OCI-LY1 (cell line): ENCODE data around the gene UROC1.

Source experiments
- H2AFZ ChIP-seq: fragments of 200-600 bp; sonication (generic), shearing (Covaris generic); 2 replicates; pipeline ENCODE4 v1.6.0; 2014; ENCODE audit warnings: antibody characterized with exemption, mild to moderate bottlenecking, low read length
- H3F3A ChIP-seq: fragments of 200-600 bp; sonication (generic), shearing (Covaris generic); 2 replicates; pipeline ENCODE4 v1.6.0; 2014; ENCODE audit warnings: mild to moderate bottlenecking, antibody characterized with exemption, low read length, moderate library complexity; ENCODE audit not compliant: insufficient read depth
- H3K27ac ChIP-seq: fragments of 200-600 bp; sonication (generic); 2 replicates; pipeline ENCODE4 v1.5.1; 2014; ENCODE audit warnings: low read length, mixed run types, mild to moderate bottlenecking, low read depth; ENCODE audit not compliant: poor library complexity, severe bottlenecking
- H3K27me3 ChIP-seq: fragments of 200-600 bp; sonication (generic); 2 replicates; pipeline ENCODE4 v1.6.0; 2014; ENCODE audit warnings: antibody characterized with exemption, mild to moderate bottlenecking, low read length, moderate library complexity; ENCODE audit not compliant: insufficient read depth
- H3K36me3 ChIP-seq: fragments of 200-600 bp; sonication (generic); 2 replicates; pipeline ENCODE4 v1.6.1; 2014; ENCODE audit warnings: mild to moderate bottlenecking, antibody characterized with exemption, low read length, moderate library complexity, mixed read lengths; ENCODE audit not compliant: insufficient read depth
- H3K4me1 ChIP-seq: fragments of 200-600 bp; sonication (generic); 2 replicates; pipeline ENCODE4 v1.5.1; 2014; ENCODE audit warnings: mild to moderate bottlenecking, low read length, moderate library complexity; ENCODE audit not compliant: insufficient read depth, severe bottlenecking
- H3K4me2 ChIP-seq: fragments of 200-600 bp; sonication (generic), shearing (Covaris generic); 2 replicates; pipeline ENCODE4 v1.6.1; 2014; ENCODE audit warnings: low read length
- H3K4me3 ChIP-seq: fragments of 200-600 bp; sonication (generic); 2 replicates; pipeline ENCODE4 v1.5.1; 2014; ENCODE audit warnings: low read length, low read depth, mild to moderate bottlenecking, mixed read lengths; ENCODE audit not compliant: poor library complexity, severe bottlenecking
- H3K79me2 ChIP-seq: fragments of 200-600 bp; shearing (Covaris generic); 2 replicates; pipeline ENCODE4 v1.6.1; 2016; ENCODE audit warnings: mixed run types, low read length, mixed read lengths; ENCODE audit not compliant: insufficient read depth
- H3K9ac ChIP-seq: fragments of 200-600 bp; sonication (generic), shearing (Covaris generic); 2 replicates; pipeline ENCODE4 v1.6.1; 2014; ENCODE audit warnings: mild to moderate bottlenecking, low read length, mixed read lengths
- H3K9me2 ChIP-seq: fragments of 200-600 bp; sonication (generic), shearing (Covaris generic); 2 replicates; pipeline ENCODE4 v1.6.1; 2014; ENCODE audit warnings: low read depth, mild to moderate bottlenecking, low read length, mixed read lengths
- H3K9me3 ChIP-seq: fragments of 200-600 bp; shearing (Covaris generic); 2 replicates; pipeline ENCODE4 v1.6.1; 2014; ENCODE audit warnings: low read length, mixed read lengths
- H4K20me1 ChIP-seq: fragments of 200-600 bp; sonication (generic), shearing (Covaris generic); 2 replicates; pipeline ENCODE4 v1.6.0; 2016; ENCODE audit warnings: mild to moderate bottlenecking, low read length; ENCODE audit not compliant: insufficient read depth
- EZH2 ChIP-seq: fragments of 200-600 bp; sonication (generic), shearing (Covaris generic); IDR thresholded peaks from 2 replicates; pipeline ENCODE4 v1.8.0; 2017; ENCODE audit warnings: borderline replicate concordance, mixed run types, mild to moderate bottlenecking, antibody characterized with exemption, low read length, moderate library complexity, mixed read lengths
- TF ChIP-seq, protein P1 (sequence below): fragments of 200-600 bp; sonication (generic), shearing (Covaris generic); IDR thresholded peaks from 2 replicates; pipeline ENCODE4 v1.5.1; 2017; ENCODE audit warnings: mild to moderate bottlenecking, antibody characterized with exemption, low read length, moderate library complexity, mixed read lengths

The UROC1 gene

GRCh38 chr3:126493051-126493450, 24.5 kb downstream of the UROC1 start:
- Histone ChIP-seq H3K9ac (no peak overlapping the region), H4K20me1 (no peaks in the 10 kb centered on the region), H3F3A (no peaks in the 10 kb centered on the region), H3K9me3 (no peaks in the 10 kb centered on the region), H3K27me3 (no peaks in the 10 kb centered on the region; the same call in 1 of the 2 replicates), H3K4me1 (no peaks in the 10 kb centered on the region), H3K4me3 (no peak overlapping the region), H2AFZ (no peak overlapping the region), H3K36me3 (no peaks in the 10 kb centered on the region), H3K9me2 (no peaks in the 10 kb centered on the region), H3K27ac (no peak overlapping the region), H3K4me2 (no peak overlapping the region), H3K79me2 (no peaks in the 10 kb centered on the region)
- no peak for TF ChIP-seq EZH2
- TF ChIP-seq, protein P1, sequence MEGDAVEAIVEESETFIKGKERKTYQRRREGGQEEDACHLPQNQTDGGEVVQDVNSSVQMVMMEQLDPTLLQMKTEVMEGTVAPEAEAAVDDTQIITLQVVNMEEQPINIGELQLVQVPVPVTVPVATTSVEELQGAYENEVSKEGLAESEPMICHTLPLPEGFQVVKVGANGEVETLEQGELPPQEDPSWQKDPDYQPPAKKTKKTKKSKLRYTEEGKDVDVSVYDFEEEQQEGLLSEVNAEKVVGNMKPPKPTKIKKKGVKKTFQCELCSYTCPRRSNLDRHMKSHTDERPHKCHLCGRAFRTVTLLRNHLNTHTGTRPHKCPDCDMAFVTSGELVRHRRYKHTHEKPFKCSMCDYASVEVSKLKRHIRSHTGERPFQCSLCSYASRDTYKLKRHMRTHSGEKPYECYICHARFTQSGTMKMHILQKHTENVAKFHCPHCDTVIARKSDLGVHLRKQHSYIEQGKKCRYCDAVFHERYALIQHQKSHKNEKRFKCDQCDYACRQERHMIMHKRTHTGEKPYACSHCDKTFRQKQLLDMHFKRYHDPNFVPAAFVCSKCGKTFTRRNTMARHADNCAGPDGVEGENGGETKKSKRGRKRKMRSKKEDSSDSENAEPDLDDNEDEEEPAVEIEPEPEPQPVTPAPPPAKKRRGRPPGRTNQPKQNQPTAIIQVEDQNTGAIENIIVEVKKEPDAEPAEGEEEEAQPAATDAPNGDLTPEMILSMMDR = no peak

DNA sequence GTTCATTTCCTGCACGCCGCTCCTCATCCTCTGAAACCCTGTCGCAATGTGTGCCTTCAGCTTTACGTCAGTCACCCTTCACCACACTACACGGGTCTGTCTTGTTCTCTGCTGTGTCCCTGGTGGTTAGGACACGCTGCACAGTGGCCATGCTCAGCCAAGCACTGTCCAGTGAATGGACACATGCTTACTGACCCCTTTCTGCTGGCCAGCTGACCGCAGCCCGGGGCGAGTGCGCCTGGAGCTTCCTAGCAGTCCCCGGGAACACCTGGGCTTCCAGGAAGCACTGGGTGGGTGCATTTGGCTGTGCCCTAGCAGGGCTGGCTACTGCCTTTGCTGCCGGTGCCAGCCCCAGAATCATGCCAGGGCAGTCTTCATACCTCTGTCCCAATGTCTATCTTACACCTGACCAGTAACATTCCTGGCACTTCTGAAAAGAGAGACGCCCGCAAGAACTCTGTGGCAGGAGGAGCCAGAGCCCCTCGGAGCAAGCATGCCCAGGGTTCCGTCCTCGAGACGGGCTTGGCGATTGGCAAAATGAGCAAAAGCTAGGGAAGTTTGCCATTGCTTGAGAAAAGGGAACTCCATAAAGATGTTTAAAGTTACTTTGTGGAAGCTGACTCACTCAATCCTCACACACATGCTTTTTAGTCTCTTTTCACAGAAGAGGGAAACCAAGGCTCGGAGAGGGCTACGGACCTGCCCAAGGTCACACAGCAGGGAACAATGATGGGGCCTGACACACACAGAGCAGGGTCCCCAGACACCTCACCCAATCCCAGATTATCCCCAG, 26.2 kb downstream of the UROC1 start:
- H3K4me3 ChIP-seq = no peak overlapping the region
- H4K20me1 ChIP-seq = no peaks in the 10 kb centered on the region
- H3K9me2 ChIP-seq = no peaks in the 10 kb centered on the region
- H2AFZ ChIP-seq = no peak overlapping the region
- H3K79me2 ChIP-seq = no peaks in the 10 kb centered on the region
- H3F3A ChIP-seq = no peaks in the 10 kb centered on the region
- no peaks in the 10 kb centered on the region for H3K4me1 ChIP-seq
- H3K9ac ChIP-seq = no peak overlapping the region
- TF ChIP-seq, protein P1 = no peak
- no peak for TF ChIP-seq EZH2
- H3K4me2 ChIP-seq = no peak overlapping the region
- no peak overlapping the region for H3K27ac ChIP-seq
- no peaks in the 10 kb centered on the region for H3K9me3 ChIP-seq
- no peaks in the 10 kb centered on the region for H3K36me3 ChIP-seq
- no peaks in the 10 kb centered on the region; the same call in 1 of the 2 replicates for H3K27me3 ChIP-seq

GRCh38 chr3:126490619-126491018, 27.0 kb downstream of the UROC1 start:
- no peak overlapping the region for H3K4me2 ChIP-seq

More at GRCh38 chr3:126490619-126491018, 27.0 kb downstream of the UROC1 start:
- H4K20me1 ChIP-seq = no peaks in the 10 kb centered on the region
- no peak overlapping the region for H2AFZ ChIP-seq
- H3K79me2 ChIP-seq = no peaks in the 10 kb centered on the region
- H3K27ac ChIP-seq = no peak overlapping the region
- H3K4me1 ChIP-seq = no peaks in the 10 kb centered on the region
- H3F3A ChIP-seq = no peaks in the 10 kb centered on the region
- TF ChIP-seq, protein P1 = peak; percentile 29; the same call in 1 of the 2 replicates
- TF ChIP-seq EZH2 = no peak
- no peaks in the 10 kb centered on the region for H3K9me3 ChIP-seq
- H3K36me3 ChIP-seq = no peaks in the 10 kb centered on the region
- H3K27me3 ChIP-seq = peaks cover 7% of the 10 kb centered on the region
- H3K9me2 ChIP-seq = no peaks in the 10 kb centered on the region
- H3K9ac ChIP-seq = no peak overlapping the region
- no peak overlapping the region for H3K4me3 ChIP-seq
